A673 (cell line): Measurements from ENCODE around the gene TAOK2.

Source experiments
- CTCF ChIP-seq: fragments of 300-800, 200-600 bp; sonication (generic); conservative IDR thresholded peaks from 2 replicates; pipeline ENCODE4 v1.5.1; 2017; ENCODE audit warnings: low read depth, mild to moderate bottlenecking, antibody characterized with exemption, low read length, moderate library complexity, mixed read lengths
- EZH2 ChIP-seq: fragments of 200-600 bp; sonication (generic); IDR thresholded peaks from 2 replicates; pipeline ENCODE4 v1.6.1; 2017; ENCODE audit warnings: borderline replicate concordance, low read depth, mild to moderate bottlenecking, mixed read lengths, antibody characterized with exemption, low read length; ENCODE audit not compliant: poor library complexity, severe bottlenecking

GRCh38 chr16:30026449-30026848 lies 52.8 kb downstream of the TAOK2 start:
- no peak for TF ChIP-seq CTCF
- TF ChIP-seq EZH2 = no peak
